ENCODE measurements around the gene DUSP15.
"Not testable (repeated sequence)": the region's sequence is repeated elsewhere in the genome, so short reads cannot be mapped to it uniquely, and the experiment has no call there.

DUSP15 gene

GRCh38 chr20:31824125-31824485 is 46.2 kb downstream of the DUSP15 start:
- no peak for DNase-seq (ENCODE audit: low read depth in 2 of 3, low spot score in 1 of 3)

DNA sequence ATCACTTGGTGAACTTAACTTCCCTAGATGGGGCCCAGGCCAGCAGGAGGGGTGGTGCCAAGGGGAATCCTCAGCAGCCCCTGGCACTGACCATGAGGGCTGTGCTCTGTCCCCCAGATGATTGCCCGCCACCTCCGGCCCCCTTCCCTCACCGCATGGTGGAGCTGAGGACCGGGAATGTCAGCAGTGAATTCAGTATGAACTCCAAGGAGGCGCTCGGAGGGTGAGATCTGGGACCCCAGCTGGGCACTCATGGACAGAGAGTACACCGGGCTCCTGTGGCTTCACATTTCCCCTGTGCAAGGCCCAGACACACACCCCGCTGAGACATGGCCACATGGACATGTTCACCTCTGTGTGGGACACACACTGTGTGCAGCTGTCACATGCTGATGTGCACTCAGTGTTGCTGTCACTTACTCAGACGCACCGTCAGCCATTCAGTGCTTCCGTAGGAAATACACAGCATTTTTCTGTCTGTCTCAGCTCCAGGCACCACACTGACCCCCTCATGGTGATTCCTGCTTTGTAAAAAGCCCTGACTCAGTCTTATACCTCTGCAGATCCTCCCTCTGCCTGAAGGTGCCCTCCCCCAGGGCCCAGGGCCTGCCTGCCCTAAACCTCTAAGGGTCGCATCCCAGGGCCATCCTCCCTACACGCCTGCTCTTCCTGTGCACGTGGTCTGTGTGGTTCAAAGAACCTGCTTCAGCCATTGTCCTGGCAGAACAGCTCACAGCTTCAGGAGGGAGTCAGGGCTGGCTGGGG is 46.8 kb downstream of the DUSP15 start:
- DNase-seq (ENCODE audit: low read depth in 2 of 3, low spot score in 1 of 3): no peak

DNA sequence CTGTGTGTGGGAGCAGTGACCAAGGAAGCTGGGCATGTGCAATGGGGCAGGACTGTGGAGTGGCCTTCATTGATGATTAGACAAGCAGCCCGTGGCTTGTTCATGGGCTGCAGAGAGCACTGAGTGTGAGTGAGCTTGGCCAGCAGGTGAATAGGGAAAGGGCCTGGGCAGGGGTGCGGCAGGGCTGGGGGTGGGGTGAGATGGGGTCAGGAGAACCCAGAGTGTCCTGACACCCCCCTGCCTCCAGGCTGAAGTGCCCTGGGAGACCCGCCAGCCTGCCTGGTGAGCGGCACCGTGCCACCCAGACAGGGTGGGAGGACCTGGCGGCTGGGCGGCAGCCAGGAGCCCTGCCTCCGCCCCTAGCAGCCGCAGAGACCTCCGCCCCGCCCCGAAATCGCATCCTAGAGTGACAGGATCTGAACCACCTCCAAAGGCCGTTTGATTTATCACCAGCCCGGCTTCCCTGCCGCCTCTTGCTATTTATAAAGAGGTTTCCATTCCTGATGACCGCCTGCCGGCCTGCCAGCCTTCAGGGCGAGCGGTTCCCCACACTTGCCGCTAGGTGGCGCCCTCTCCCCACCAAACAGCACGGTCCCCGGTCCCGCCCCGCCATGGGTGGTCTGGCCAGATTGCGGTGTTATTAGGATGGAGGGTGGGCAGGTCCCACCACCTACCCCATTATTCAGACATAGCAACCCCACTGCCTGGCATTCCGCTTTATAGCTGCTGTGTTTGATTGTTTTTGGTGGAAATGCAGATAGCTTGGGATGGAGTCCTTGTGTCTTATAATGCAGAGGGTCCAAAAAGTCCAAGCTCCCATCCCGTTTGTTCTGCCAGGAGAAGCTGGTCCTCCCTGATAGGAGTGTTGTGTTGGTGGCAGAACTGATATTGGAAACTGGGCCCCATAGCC is 47.7 kb downstream of the DUSP15 start:
- peak; percentile 46 to 74 (median 55) for DNase-seq (ENCODE audit: low read depth in 2 of 3, low spot score in 1 of 3)

DNA sequence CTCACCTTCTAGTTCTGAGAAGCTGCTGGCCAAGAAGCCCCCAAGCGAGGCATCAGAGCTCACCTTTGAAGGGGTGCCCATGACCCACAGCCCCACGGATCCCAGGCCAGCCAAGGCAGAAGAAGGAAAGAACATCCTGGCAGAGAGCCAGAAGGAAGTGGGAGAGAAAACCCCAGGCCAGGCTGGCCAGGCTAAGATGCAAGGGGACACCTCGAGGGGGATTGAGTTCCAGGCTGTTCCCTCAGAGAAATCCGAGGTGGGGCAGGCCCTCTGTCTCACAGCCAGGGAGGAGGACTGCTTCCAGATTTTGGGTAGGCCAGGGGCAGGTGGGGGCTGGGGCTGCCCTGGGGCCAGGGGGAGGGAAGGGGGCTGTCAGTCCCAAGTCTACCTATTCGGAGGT is 48.9 kb downstream of the DUSP15 start:
- no peak for DNase-seq (ENCODE audit: low read depth in 2 of 3, low spot score in 1 of 3)

- DNase-seq (ENCODE audit: low read depth in 2 of 3, low spot score in 1 of 3): no peak
Measured at GRCh38 chr20:31820228-31820627, 50.1 kb downstream of the DUSP15 start.

DNA sequence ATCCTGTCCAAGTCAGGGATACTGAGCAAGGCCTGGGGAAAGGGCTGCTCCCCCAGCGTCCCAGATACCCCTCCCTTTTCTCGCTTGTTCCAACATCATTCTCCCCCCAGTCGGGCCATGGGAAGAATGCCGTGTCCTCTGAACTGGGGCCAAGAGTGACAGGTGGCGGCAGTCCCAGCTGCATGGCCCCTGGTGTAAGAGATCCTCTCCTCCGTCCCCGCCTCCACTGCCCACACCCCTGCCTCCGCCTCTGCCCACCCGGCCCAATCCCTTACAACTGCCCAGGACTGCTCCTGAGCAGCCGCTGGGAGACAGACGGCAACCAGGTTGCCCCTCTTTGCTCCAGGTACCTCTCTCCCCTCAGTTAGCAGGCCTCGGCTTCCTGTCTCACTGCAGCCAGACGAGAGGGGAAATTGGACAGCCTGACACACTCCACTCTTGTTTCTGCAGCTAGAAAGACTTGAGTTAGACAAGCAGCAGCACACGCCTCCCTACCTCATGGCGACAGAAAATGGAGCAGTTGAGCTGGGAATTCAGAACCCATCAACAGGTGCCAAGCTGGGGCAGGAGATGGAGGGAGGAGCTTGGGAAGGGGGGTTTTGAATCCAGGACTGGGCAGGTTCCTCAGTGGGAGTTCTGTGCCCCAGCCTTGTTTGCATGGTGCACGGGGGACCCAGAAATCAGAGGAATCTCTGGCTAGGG is 51.1 kb downstream of the DUSP15 start, which contains the start of gene MYLK2:
Gene MYLK2, plus strand, starts transcription at position 274 of the 702 bp plus-strand sequence. Its CDS starts 225 bp downstream, at position 499.
- no peak for DNase-seq (ENCODE audit: low read depth in 2 of 3, low spot score in 1 of 3)

GRCh38 chr20:31818376-31818908 is 51.9 kb downstream of the DUSP15 start:
- no peak for DNase-seq (ENCODE audit: low read depth in 2 of 3, low spot score in 1 of 3)

DNA sequence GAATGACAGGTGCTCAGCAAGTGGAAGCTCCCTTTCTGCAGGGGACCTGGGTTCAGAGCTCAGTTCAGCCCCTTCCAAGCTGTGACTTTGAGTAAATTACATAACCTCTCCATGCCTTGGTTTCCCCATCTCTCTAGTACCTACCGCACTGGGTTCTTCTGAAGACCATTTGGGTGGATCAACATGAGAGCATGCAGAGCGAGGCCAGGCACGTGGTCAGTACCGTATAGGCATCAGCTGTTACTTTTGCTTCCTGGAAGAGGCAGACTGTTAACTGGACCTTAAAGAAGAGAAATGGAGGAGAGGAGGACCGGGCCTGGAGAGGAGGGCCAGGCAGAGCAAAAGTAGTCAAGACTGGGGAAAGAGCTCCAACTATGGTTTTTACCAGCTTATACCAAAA is 52.9 kb downstream of the DUSP15 start:
- no peak for DNase-seq (ENCODE audit: low read depth in 2 of 3, low spot score in 1 of 3)

DNA sequence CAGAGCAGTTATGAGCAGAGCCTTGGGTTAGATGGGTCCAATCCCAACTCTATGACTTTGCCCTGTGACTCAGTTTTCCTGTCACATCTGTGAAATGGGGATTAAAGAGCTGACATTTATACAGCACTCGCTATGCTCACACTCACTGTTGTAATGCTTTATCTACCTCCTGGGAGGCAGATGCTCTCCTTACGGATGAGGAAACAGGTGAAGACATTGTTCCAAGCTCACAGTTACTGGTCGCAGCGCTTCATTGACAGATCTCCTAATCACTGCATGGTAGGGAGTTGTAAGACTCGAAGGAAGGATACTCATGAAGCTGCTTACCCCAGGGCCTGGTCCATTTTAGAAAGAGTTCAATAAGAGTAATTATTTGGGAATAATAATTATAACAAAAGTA is 54.1 kb downstream of the DUSP15 start:
- DNase-seq (ENCODE audit: low read depth in 2 of 3, low spot score in 1 of 3): no peak

DNA sequence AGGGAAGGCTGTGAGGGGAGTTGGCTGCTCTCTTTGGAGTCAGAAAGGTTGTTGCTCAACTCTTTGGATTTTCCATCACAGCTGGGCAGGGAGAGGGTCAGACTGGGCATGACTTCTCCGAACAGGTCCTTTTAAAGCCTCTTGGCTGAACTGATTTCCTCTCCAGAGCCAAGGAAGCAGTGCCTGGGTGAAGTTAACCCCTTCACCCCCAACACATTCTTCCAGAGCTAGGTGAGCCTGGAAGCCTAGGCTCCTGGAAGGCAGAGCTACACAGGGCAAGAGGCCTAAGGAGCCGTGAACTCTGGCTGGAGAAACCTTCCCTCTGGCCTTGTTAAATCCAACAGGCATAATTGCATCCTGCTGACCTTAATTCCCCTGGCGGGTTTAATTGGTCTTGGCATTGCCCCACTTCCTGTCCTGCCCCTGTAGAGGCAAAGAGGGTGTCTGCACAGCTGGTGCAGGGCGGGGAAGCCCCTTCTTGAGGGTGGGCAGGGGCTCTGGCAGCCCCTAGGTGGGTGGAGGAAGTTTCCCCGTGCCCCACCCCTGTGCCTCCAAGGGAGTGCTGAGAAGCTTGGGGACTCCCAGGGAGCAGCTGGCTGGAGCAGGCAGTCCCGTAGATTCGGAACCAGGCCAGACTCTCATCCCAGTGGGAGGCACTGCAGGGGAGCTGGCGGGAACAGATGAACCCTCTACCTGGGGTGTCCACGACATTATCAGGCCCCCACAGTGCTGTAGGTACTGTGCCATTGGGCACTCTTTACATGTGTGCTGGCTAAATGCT is 54.7 kb downstream of the DUSP15 start:
- no peak for DNase-seq (ENCODE audit: low read depth in 2 of 3, low spot score in 1 of 3)

- not testable (repeated sequence) for DNase-seq (ENCODE audit: low read depth in 2 of 3, low spot score in 1 of 3)
Measured at GRCh38 chr20:31814142-31814541, 56.2 kb downstream of the DUSP15 start.

GRCh38 chr20:31813611-31814010 is 56.7 kb downstream of the DUSP15 start:
- no peak for DNase-seq (ENCODE audit: low read depth in 2 of 3, low spot score in 1 of 3)

GRCh38 chr20:31811796-31812728 is 58.3 kb downstream of the DUSP15 start:
- DNase-seq (ENCODE audit: low read depth in 2 of 3, low spot score in 1 of 3): no peak

GRCh38 chr20:31811198-31811597 is 59.1 kb downstream of the DUSP15 start:
- no peak for DNase-seq (ENCODE audit: low read depth in 2 of 3, low spot score in 1 of 3)

Data from stimulated activated CD4-positive, alpha-beta T cell treated with anti-CD3 and anti-CD28 coated beads, Interleukin-12 subunit alpha, Interleukin-12 subunit beta, amount 100 ng/mL, for 48 hours (primary cell).